Cardiac muscle cell (in vitro differentiated cells and primary cell): ENCODE measurements around the gene CTPS2. TPM values are rescaled to one million over a fixed set of nuclear protein-coding genes. Genes with fewer than 3 reads are reported as not detected.

Experiments used
- DNase-seq, 2 donors: peaks; one replicate each; pipeline versions ENCODE4 v3.0.0 to v3.0.0-alpha.2; 2010 to 2017; ENCODE audit warnings: low read depth in 1 of 2, low spot score in 1 of 2
- H3K27ac ChIP-seq: fragments of 200-600 bp; sonication (generic); 2 replicates; pipeline ENCODE4 v1.5.1; 2016
- H3K27me3 ChIP-seq: fragments of 200-600 bp; sonication (generic); 2 replicates; pipeline ENCODE4 v1.6.0; 2016; ENCODE audit warnings: control low read depth
- H3K36me3 ChIP-seq: fragments of 200-600 bp; sonication (generic); 2 replicates; pipeline ENCODE4 v1.5.1; 2016; ENCODE audit warnings: control low read depth
- H3K4me1 ChIP-seq: fragments of 200-600 bp; sonication (generic); 2 replicates; pipeline ENCODE4 v1.8.1; 2017; ENCODE audit warnings: low read depth, mild to moderate bottlenecking, mixed run types
- H3K4me3 ChIP-seq: fragments of 200-600 bp; sonication (generic); 2 replicates; pipeline ENCODE4 v1.5.1; 2016; ENCODE audit warnings: mild to moderate bottlenecking
- H3K9me3 ChIP-seq: fragments of 200-600 bp; sonication (generic); 2 replicates; pipeline ENCODE4 v1.5.1; 2017; ENCODE audit warnings: low read depth, mild to moderate bottlenecking, control low read depth
- CTCF ChIP-seq: IDR thresholded peaks from 2 replicates; pipeline ENCODE4 v1.5.1; 2012; ENCODE audit warnings: low read depth, mild to moderate bottlenecking, low read length
- polyA plus RNA-seq: library from polyadenylated mRNA; unstranded; fragments of >200 nt; fragmentation: Nextera tagmentation; extraction: Ambion mirVana; gene quantifications from 2 replicates; pipeline ENCODE4 v1.2.1, GENCODE V29; 2016
- total RNA-seq: library from RNA; depleted of rRNA; stranded (reverse); fragments of >200 nt; gene quantifications from 2 replicates; pipeline ENCODE4 v1.2.3, GENCODE V29; 2016

Gene CTPS2
- total and polyA plus RNA-seq, 2 experiments from 2014 or later = 37.4 to 51.0 TPM

DNA sequence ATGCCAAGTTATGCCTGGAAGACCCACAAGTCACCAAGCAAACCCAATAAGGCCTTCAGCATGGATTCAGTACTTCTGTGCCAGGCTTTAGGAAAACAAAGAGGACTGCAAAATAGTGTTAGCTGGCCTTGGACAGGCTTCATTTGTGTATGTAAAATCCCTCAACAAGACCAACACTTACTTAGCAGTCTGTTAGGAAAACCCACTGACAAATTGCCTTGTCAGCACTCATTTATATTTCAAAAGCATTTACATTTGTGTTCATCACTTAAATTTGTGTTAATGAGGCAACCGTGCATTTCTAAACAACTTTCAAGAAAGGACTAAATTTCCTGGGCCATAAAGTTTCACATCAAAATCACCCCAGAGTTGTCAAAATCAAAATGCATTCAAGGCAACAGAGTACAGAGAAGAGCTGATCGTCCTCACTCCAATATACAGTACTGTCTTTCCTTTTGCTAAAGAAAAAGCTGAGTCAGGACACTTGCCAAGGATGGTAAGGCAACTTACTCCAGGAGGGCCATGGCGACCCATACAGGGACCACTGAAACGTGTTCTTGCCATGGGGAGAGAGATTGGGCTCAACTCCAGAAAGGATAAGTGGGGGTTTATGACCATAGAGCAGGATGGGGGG is 61.0 kb downstream of the CTPS2 start:
- TF ChIP-seq CTCF = no peak
- Histone ChIP-seq H3K27ac (no peak overlapping the region), H3K9me3 (no peaks in the 10 kb centered on the region), H3K4me3 (no peak overlapping the region), H3K4me1 (peaks cover 4% of the 10 kb centered on the region), H3K36me3 (peaks cover 10% of the 10 kb centered on the region), H3K27me3 (no peaks in the 10 kb centered on the region)
- no peak for DNase-seq

GRCh38 chrX:16649858-16650257 is 62.6 kb downstream of the CTPS2 start, which contains the start of gene S100G:
TSS of gene S100G (plus strand) at chrX:16650158. CDS start at chrX:16651007, 849 bp downstream.
- no peak for DNase-seq
- Histone ChIP-seq H3K4me1 (peaks cover 2% of the 10 kb centered on the region), H3K9me3 (no peaks in the 10 kb centered on the region), H3K27me3 (no peaks in the 10 kb centered on the region), H3K36me3 (peaks cover 10% of the 10 kb centered on the region), H3K4me3 (no peak within 1 kb of the TSS), H3K27ac (no peak within 1 kb of the TSS)
- TF ChIP-seq CTCF = no peak

- H3K9me3 ChIP-seq = no peaks in the 10 kb centered on the region
- H3K27ac ChIP-seq = no peak overlapping the region
- peaks cover 6% of the 10 kb centered on the region for H3K36me3 ChIP-seq
- no peaks in the 10 kb centered on the region for H3K27me3 ChIP-seq
- no peak overlapping the region for H3K4me3 ChIP-seq
- no peak for DNase-seq
- no peaks in the 10 kb centered on the region for H3K4me1 ChIP-seq
- no peak for TF ChIP-seq CTCF
Observed at GRCh38 chrX:16646366-16647138, 65.9 kb downstream of the CTPS2 start.

GRCh38 chrX:16643176-16643575 is 69.3 kb downstream of the CTPS2 start:
- Histone ChIP-seq H3K27me3 (no peaks in the 10 kb centered on the region), H3K4me3 (no peak overlapping the region), H3K36me3 (peaks cover 4% of the 10 kb centered on the region), H3K27ac (no peak overlapping the region), H3K9me3 (no peaks in the 10 kb centered on the region), H3K4me1 (no peaks in the 10 kb centered on the region)
- peak in 1 of 2 donors; percentile 54 for DNase-seq
- TF ChIP-seq CTCF = no peak

DNA sequence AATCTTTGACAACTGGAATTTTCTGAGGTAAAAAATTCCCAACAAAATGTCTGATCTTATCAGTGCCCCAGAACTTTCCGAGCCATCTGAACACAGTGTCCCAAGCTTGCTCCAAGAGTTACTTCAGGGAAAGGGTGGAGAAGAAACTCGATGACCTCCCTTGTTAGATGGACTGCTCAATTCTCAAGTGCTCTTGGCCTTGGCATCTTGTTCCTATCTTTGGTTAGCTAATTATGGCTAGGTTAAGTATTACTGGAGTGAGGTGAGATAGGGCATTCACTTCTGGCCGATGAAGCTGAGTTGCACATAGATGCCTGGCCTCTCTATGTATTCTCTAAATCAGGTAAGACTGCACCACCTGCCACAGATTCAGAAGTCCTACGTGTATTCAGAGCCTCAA is 71.6 kb downstream of the CTPS2 start:
- H3K4me3 ChIP-seq = no peak overlapping the region
- no peak for TF ChIP-seq CTCF
- no peaks in the 10 kb centered on the region for H3K4me1 ChIP-seq
- H3K9me3 ChIP-seq = no peaks in the 10 kb centered on the region
- H3K27me3 ChIP-seq = no peaks in the 10 kb centered on the region
- peaks cover 3% of the 10 kb centered on the region for H3K36me3 ChIP-seq
- peak overlapping the region; percentile 9 for H3K27ac ChIP-seq
- DNase-seq = no peak
